Measurements from ENCODE around the gene CAMTA1. TPM values are rescaled to one million over a fixed set of nuclear protein-coding genes. Genes with fewer than 3 reads are reported as not detected.

The CAMTA1 gene
- total and polyA plus RNA-seq, 8 donors: 13.0 to 54.2 (median 23.6) TPM

DNA sequence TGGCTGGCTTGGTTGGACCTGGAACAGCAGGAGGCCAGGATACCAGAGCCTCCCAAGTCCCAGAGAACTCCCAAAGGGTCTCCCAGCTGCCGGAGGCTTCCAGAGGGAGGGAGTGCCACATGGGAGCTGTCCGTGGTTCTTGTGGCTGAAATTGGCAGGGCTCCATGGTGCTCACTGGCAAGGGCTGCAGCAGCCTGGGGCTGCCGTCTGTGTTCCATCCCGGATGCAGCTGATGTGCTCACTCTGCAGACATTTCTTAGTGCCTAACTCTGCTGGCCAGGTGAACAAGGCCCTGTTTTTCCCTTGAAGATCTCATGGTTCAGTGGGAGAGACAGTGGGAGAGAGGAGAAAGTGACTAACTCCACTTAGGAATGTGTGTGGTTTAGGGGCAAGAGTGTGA lies 261.1 kb downstream of the CAMTA1 start:
- H3K27ac ChIP-seq: no peak overlapping the region
- no peak for TF ChIP-seq CTCF (IDR thresholded peaks at IDR 0.05)
- no peaks in the 10 kb centered on the region for H3K4me1 ChIP-seq
- intact Hi-C loops (cut with DNase I): loop anchor here in 1 of 3 donors (10.0 kb wide), 1 partner anchor 178 kb away; no protein-coding TSS in a partner anchor
- ATAC-seq: peak in 3 of 4 donors; percentile 31 to 67 (median 44)
- WGBS, 2 donors: 2 to 5% methylated on average over 4 of the region's 4 CpGs
- no peak for FAIRE-seq
- no peaks in the 10 kb centered on the region for H3K36me3 ChIP-seq
- H3K9me3 ChIP-seq: no peaks in the 10 kb centered on the region
- no peak overlapping the region for H3K4me3 ChIP-seq
- no peak for DNase-seq
- H3K27me3 ChIP-seq: no peaks in the 10 kb centered on the region

GRCh38 chr1:7046891-7047290 lies 261.6 kb downstream of the CAMTA1 start:
- FAIRE-seq (no peak), ATAC-seq (no peak), DNase-seq (no peak)
- Histone ChIP-seq H3K4me3 (no peak overlapping the region), H3K27ac (no peak overlapping the region), H3K36me3 (no peaks in the 10 kb centered on the region), H3K27me3 (no peaks in the 10 kb centered on the region), H3K9me3 (no peaks in the 10 kb centered on the region), H3K4me1 (no peaks in the 10 kb centered on the region)
- WGBS, 2 donors: 92% methylated on average over 1 of the region's 1 CpG
- intact Hi-C loops (cut with DNase I): loop anchor here in 1 of 3 donors (10.0 kb wide), 1 partner anchor 178 kb away; no protein-coding TSS in a partner anchor
- no peak for TF ChIP-seq CTCF (IDR thresholded peaks at IDR 0.05)

- H3K36me3 ChIP-seq: no peaks in the 10 kb centered on the region
- TF ChIP-seq CTCF (IDR thresholded peaks at IDR 0.05): no peak
These were observed 262.6 kb downstream of the CAMTA1 start for GRCh38 chr1:7047866-7048265.

GRCh38 chr1:7048395-7048794 lies 263.1 kb downstream of the CAMTA1 start:
- 69 to 78% methylated on average over 10 of the region's 10 CpGs for WGBS, 2 donors
- intact Hi-C loops (cut with DNase I): loop anchor here in 1 of 3 donors (10.0 kb wide), 1 partner anchor 176 kb away; no protein-coding TSS in a partner anchor
- no peak for TF ChIP-seq CTCF (IDR thresholded peaks at IDR 0.05)

More at GRCh38 chr1:7047866-7048265, 262.6 kb downstream of the CAMTA1 start:
- DNase-seq (no peak), ATAC-seq (no peak), FAIRE-seq (no peak)
- 75 to 77% methylated on average over 2 of the region's 2 CpGs for WGBS, 2 donors
- Histone ChIP-seq H3K4me1 (no peaks in the 10 kb centered on the region), H3K4me3 (no peak overlapping the region), H3K27me3 (no peaks in the 10 kb centered on the region), H3K9me3 (no peaks in the 10 kb centered on the region), H3K27ac (no peak overlapping the region)
- intact Hi-C loops (cut with DNase I): loop anchor here in 1 of 3 donors (10.0 kb wide), 1 partner anchor 177 kb away; no protein-coding TSS in a partner anchor

DNA sequence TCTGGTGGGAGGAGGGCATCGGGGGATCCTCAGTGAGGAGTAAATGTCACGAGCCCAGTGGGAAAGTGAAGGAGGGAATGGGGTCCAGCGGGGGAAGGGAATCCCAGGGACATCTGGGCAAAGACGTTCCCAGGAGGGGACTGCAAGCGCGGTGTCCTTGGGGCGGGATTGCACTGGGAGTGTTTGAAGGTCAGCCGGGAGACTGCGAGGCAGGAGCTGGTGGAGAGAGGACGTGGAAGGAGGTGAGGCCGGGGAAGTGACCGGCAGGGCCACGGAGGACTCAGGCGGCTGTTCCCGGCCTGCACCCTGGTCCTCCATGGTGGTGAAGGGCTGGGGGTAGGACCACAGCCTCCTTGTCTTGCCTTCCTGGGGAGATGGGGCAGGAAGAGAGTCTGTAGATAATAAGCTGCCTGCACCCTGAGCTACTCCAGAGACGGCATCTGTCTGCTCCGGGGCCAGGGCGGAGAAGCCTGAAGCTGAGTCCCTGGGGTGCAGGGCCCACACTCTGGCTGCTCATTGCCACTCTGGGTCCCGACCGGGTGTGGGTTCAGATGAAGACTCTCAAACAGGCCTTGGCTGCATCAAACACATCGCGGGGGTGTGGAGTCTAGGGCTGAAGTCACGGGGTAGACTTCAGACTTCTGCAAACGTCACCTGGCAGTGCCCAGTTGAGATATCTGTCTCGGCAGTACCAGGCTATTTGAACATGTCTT lies 264.8 kb downstream of the CAMTA1 start:
- no peak for TF ChIP-seq CTCF (IDR thresholded peaks at IDR 0.05)
- Histone ChIP-seq H3K4me1 (no peaks in the 10 kb centered on the region), H3K36me3 (no peaks in the 10 kb centered on the region), H3K27ac (no peak overlapping the region), H3K4me3 (no peak overlapping the region), H3K9me3 (no peaks in the 10 kb centered on the region), H3K27me3 (no peaks in the 10 kb centered on the region)
- DNase-seq: no peak
- intact Hi-C loops (cut with DNase I): loop anchor here in 1 of 3 donors (10.0 kb wide), 1 partner anchor 175 kb away; no protein-coding TSS in a partner anchor
- 63% methylated on average over 25 of the region's 25 CpGs for WGBS, 2 donors
- no peak for FAIRE-seq
- no peak for ATAC-seq

More at GRCh38 chr1:7048395-7048794, 263.1 kb downstream of the CAMTA1 start:
- no peaks in the 10 kb centered on the region for H3K27me3 ChIP-seq
- DNase-seq: no peak
- no peaks in the 10 kb centered on the region for H3K9me3 ChIP-seq
- no peak for ATAC-seq
- H3K36me3 ChIP-seq: no peaks in the 10 kb centered on the region
- H3K27ac ChIP-seq: no peak overlapping the region
- FAIRE-seq: no peak
- no peaks in the 10 kb centered on the region for H3K4me1 ChIP-seq
- no peak overlapping the region for H3K4me3 ChIP-seq
